ENCODE results near the gene RPS6KA5.

Gene RPS6KA5

DNA sequence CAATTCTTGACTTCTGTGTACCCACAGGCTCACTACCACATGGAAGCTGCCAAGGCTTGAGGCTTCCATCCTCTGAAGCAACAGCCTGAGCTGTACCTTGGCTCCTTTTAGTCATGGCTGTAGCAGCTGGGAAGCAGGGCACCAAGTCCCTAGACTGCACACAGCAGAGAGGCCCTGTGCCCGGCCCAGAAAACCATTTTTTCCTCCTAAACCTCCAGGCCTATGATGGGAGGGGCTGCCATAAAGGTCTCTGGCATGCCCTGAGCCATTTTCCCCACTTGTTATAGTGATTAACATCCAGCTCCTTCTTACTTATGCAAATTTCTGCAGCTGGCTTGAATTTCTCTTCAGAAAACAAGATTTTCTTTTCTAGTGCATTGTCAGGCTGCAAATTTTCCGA lies 121.8 kb downstream of the RPS6KA5 start:
- no peak for DNase-seq (ENCODE audit: low spot score)

DNA sequence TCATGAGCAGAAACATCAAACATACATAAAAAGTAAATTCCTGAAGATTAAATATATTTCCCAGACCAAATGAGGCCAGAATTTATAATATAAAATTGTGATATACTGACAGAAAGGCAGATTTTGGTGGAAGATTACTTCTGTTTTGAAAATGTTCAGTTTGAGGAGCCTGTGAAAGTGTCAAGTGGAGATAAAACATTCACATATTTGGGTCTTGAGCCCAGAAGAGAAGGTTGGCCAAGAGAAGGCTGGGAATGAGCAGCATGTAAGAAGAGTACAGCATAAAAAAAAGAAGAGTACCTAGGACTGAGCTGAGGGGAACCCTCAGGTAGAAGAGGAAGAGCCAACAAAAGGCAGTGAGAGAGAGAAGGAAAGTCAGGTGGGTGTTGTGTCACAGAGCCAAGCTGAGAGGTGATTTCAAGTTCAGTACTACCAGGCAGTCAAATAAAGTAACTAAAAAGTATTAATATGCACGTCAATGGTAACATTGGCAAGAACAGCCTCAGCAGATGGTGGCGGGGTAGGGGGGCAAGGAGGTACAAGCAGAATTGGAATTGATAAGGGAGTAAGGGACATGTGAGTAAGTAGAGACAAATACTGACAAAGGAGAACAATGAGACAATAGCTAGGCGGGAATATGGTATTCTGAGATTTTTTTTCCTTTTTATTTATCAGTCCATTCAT lies 123.5 kb downstream of the RPS6KA5 start:
- DNase-seq (ENCODE audit: low spot score): no peak

DNA sequence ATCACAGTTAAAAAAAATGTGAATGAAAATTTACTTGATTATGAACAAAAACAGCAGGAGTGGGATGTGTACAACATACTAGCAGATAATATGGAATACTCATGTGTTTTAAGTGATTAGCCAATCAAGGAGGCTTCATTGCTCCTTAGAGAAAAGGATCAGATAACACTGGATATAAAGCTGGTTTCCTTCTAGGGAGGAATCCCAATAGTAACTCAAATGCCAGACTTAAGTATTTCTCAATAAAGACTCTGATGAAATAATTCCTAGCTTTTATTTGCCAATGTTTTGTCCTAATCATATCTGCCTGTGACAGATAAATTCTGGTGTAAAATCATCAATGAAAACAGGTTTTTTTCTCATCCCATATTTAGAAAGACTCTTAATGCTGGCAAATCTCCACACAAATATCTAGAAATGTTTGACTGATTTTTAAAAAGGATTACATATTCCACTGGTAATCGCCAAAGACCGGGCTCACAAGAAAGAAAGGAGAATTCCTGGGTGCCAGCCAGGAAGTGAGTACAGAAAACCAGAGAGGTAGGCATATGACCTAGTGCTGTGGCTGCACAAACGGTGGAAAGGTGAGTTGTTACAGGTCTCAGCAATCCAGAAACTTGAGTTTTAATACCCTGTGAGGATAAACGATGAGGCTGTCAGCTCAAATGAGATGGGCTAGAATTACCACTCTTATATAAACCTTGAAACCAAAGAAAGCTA lies 135.7 kb downstream of the RPS6KA5 start:
- no peak for DNase-seq (ENCODE audit: low spot score)

DNA sequence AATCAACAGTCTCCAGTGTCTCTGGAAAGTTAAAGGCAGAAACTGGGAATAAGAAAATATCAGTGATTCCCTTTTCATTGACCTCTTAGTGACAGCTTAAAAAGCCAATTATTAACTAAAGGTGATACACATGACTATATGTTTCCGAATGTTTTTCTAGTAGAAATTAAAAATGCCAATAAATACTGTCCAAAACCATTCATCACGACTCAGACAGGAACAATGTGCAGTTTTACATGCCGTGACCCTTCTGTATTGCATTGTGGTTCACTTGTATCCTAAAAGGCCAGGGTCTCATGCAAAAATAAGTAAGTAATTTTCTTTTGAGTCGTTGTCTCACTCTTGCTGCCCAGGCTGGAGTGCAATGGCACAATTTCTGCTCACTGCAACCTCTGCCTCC lies 138.3 kb downstream of the RPS6KA5 start:
- no peak for DNase-seq (ENCODE audit: low spot score)

DNA sequence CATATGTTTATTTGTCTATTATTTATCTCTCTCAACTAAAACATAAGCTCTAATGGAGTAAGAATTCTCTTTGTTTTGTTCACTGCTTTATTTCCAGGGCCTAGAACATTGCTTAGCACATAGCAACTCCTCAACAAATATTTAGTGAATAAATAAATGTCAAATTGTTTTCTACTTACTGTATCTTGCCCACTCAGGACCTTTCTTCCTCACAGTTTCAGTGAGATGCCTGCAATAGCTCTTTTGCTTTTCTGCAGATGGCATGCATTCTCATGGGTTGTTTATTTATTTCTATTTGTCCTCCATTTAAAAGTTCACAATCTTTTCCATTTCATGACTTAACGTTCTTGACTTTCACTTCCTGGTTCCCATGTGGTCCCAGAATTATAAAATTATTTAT lies 149.3 kb downstream of the RPS6KA5 start:
- DNase-seq (ENCODE audit: low spot score): no peak

DNA sequence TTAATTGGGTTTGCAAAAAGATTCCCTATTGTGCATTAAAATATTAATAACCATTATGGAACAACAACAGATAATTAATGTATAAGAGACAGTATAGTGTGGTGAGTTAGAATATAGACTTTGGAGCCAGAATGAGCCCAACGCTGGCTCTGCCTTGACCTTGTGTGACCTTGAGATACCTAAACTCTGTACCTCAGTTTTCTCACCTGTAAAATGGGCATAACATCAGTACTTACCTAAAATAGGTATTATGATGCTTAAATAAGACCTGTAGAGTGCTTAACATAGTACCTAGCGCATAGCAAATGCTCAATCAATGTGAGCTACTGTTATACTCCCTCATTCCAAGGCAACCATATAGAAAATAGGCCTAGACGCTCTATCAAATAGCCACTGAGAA lies 153.3 kb downstream of the RPS6KA5 start:
- DNase-seq (ENCODE audit: low spot score): no peak

DNA sequence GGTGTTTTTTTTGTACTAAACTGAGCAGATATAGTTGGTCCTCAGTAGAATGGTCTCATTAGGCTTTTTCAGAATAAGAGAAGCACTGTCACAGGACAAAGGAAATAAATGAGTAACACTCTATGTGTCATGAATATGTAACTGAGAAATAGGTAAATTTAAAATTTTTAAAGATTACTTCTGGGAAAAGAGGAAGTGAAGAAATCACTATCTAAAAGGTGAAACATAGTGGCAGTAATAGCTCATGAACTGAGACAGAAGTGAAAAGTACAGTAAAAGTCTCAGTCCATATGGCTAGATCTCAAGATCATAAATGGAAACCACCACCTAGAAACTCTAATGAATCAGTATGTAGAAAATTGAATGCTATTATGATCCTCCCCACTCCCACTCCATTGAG lies 154.9 kb downstream of the RPS6KA5 start:
- DNase-seq (ENCODE audit: low spot score): no peak

DNA sequence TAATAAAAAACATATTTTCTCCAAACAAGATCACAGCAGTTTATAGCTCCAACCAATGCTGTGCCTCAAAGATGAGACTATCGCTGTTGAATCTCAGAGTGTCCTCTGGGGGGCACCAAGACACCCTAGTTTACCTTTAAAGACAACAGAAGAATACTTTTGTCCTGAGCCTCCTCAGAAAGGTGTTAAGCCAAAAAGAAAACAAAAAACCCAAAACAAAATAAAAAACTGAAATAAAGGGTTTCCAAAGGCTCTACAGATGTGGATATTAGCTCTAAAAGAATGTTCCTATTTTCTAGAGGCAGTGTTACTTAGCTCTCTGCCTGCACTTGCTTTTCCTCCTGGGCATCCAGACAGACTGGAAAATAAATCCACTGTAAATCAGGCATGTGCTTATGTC lies 157.3 kb downstream of the RPS6KA5 start:
- DNase-seq (ENCODE audit: low spot score): peak; percentile 64

DNA sequence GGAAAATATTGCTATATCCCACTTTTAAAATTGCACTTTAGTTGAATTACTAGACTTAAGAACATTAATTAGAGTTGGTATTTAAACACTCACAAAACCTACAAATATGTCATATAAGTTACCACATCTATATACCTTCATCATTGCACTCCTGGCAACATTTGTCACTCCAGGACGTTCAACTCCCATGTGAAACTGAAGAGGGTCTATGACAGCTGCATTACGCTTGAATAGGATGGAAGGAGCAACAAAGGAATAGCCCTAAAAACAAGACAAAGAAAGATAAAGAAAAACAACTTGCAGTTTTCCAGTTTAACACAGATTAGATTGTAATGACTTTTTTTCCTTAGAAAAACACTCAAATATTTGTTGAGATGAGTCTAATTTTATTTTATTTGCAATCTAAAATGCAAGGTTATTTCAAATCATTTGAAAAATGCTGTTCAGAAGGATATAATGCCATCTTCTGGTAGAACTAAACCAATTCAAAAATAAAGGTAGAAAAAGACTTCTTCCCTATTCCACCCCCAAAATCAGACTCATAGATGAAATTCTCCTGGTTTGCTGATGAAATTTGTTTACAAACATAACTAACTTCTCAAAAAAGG lies 159.9 kb downstream of the RPS6KA5 start:
- DNase-seq (ENCODE audit: low spot score): no peak

DNA sequence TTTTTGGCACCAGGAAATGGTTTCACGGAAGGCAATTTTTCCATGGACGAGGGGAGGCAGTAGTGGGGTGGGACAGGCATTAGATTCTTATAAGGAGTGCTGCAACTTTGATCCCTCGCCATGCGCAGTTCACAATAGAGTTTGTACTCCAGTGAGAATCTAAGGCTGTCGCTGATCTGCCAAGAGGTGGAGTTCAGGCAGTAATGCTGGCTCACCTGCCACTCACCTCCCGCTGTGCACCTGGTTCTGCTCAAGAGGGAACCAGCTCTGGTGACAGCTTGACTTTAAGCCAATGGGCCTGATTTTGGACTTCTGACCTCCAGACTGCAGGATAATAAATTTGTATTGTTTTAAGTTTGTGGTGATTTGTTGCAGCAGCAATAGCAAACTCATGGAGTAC lies 163.4 kb downstream of the RPS6KA5 start:
- no peak for DNase-seq (ENCODE audit: low spot score)

DNA sequence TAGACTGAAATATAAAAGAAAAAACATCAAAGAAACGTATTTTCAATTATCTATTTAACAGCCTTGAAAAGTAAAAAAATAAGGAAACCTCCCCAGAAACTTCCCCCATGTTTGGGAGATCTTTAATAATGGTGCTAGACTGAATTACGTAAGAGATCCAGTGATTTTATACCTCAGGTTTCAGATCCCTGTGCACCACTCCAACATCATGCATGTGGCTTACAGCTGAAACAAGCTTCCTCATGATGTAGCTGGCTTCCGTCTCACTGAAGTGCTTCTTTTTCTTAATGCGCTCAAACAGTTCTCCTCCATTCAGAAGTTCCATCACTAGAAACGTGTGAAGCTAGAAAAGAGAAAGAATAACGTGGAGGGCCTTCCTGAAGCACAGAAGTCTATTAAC lies 166.2 kb downstream of the RPS6KA5 start:
- no peak for DNase-seq (ENCODE audit: low spot score)

DNA sequence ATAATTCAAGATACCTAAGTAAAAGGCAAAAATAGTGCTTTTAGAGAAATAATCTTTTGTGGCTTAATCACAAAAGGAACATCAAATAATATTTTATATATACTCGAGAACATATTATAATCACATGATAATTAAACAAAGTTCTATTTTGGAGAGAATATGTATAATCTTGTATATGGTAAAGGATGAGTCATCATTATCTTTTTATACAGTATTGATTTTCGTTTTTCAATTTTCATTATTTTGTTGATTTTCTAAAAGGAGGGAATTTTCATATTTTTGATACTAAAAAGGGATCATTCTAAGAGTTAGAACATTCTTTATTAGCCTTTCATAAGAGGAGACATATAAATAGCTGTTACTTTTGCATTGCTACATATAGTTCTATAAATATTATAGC lies 166.9 kb downstream of the RPS6KA5 start:
- DNase-seq (ENCODE audit: low spot score): no peak

DNA sequence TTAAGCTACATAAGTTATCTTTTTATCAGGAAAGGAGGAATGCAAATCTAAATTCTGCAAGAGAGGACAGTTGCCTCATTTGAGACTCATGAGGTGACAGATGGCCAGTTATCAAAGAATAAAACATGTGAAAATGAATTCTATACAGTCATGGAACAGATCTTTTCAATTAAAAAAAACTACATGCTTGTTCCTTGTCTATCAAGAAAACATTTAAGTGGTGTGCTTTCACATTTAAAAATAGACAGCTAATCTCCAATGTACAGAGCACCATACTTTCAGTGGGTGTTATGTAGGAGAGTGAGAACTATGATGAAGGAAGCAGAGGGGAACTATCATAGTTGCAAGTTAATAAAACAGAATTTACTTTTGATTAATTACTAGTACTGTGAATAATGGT lies 167.5 kb downstream of the RPS6KA5 start:
- no peak for DNase-seq (ENCODE audit: low spot score)

DNA sequence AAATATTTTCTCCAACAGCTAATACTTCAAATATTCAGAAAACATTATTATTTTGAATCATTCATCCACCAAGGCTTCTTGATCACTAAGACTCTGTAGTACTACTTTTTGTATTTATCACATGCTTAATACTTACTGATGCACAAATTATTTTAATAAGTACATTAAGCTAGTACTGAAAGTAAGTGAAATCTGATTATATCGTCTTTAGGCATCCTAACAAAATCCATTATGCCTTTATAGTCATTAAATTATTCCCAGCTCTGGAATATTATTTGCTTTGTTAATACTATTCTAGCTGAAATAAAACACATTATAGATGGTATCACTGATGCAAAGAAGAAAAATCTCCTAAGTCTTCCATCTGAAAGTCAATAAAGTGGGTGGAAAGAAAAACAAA lies 169.1 kb downstream of the RPS6KA5 start:
- DNase-seq (ENCODE audit: low spot score): no peak

DNA sequence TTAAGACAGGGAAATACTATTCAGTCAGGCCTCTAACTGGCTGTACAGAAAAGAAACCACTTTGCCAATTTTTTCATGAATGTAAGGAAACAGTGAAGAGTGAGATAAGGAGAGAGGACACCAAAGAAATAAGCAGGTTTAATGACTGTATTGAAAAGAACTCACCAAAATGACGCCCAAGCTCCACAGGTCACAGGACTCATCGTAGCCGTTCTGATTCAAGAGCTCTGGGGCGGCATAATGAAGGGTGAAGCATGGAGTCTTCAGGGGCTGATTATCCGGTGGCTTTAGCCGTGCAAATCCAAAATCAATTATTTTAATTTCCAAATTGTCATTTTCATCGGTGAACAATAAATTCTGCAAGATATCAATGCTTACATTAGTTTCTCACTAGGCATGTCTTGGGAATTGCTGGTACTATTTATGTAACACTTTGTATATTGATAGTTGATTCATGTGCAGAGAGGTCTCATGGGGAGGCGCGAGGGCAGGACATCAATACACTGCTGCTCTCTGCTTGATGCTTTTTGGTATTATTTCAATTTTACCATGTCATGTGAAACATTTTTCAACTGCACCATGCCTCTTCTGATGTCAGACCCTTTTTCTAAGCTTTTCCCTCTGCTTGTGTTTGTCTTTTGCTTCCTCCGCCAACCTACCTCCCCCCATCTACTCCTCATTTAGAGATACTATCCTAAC lies 170.0 kb downstream of the RPS6KA5 start:
- DNase-seq (ENCODE audit: low spot score): no peak

DNA sequence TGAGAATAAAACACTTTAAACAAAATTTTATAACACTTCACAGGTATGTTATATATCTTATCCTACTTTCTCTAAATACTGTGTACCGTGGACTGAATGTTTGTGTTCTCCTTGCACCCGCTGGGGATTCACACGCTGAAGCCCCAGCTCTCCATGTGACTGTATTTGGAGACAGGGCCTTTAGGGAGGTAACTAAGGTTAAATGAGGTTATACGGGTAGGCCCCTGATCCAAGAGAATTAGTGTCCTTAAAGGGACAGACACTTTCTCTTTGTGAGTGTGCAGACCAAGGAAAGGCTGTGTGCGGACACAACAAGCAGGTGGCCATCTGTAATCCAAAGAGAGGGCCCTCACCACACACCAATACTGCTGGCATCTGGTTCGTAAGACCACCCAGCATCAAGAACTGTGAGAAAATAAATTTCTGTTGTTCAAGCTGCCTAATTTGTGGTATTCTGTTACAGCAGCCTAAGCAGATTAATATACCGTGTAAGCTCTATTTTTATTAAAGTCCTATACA lies 174.1 kb downstream of the RPS6KA5 start:
- no peak for DNase-seq (ENCODE audit: low spot score)

DNA sequence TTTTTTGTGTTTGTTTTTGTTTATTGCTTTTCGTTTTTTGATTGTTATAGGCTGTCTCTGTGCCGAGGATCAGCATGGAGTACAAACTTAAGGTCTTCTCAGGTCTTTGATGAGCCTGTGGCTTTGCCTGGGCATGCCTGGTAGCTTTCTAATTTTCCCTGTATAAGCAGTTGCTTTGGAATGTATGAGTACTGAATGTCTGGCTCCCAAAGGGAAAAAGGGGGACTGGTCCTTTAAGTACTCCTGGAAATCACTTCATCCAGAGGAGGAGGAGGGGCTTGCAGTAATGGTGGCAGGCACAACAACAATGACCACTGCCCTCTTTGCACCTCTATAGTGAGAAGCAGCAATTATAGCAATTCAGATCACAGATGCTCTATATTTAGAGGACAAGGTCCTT lies 176.7 kb downstream of the RPS6KA5 start:
- no peak for DNase-seq (ENCODE audit: low spot score)

DNA sequence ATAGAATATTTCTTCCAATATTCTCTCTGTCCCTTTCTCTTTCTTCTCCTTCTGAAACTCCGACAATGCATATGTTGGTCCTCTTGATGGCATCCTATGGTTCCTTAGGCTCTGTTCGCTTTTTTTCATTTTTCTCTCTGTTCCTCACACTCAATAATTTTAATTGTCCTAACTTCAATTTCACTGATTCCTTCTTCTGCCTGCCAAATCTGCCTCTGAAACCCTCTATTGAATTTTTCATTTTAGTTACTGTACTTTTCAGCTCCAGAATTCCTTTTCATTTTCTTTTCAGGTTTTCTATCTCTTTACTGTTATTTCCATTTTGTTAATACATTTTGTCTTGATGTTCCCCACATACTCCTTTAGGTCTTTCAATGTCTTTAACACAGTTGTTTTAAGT lies 177.2 kb downstream of the RPS6KA5 start:
- DNase-seq (ENCODE audit: low spot score): no peak

DNA sequence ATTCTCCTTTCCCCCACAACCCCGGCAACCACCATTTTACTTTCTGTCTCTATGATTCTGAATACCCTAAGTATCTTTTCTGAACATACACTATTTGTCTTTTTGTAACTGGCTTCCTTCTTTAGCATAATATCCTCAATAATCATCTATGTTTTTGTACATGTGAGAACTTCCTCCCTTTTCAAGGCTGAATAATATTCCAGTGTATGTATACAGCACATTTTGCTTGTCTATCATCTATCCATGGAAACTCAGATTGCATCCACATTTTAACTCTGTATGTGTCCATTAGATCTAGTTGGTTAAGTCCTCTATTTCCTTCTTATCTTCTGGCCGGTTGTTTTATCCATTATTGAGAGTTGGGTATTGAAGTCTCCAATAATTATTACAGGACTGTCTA lies 180.2 kb downstream of the RPS6KA5 start:
- no peak for DNase-seq (ENCODE audit: low spot score)

DNA sequence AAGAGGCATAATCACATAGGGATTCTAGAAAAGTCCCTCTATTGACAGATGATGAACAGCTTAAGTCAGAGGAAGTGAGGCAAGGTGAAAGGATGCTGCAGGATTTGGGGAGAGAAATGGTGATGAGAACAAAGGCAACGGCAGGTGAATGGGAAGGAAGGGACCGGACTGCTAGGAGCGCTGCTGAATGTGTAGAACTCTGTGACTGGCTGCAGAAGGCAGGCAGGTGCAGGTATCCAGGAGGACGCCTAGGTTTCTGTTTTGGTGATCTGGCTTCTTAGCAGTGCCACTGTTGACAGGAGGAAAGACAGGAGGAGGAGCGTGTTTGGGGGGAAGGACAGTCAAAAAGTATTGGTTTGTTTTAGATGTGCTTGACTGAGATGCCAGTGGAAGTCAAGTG lies 185.8 kb downstream of the RPS6KA5 start:
- DNase-seq (ENCODE audit: low spot score): no peak

DNA sequence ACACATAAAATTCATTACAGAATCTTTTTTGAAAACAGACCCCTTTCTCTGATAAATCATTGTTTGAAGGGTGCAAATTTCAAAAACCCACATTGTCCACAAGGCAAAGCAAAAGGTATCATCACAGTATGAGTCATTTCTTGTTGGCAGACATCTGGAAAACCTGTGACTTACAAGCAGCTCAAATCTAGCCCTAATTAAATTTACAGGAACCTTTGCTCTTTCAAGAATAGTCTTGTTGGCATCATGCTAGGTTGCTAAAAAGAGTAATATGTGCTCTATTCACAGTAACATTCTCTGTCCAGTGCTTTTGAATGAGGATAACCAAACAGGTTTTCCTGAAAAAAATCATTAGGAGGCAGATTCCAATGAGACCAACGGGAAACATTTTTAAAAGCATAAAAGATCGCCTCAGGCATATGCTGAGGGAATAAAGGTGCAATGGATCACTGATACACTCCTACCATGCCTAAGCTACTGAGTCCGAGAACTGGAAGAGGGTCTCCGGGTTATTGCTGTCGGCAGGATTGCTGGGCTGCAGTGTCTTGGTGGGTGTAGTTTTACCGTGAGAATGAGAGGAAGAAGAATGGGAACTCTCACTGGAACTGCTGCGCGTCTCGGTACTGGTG lies 188.7 kb downstream of the RPS6KA5 start:
- no peak for DNase-seq (ENCODE audit: low spot score)

DNA sequence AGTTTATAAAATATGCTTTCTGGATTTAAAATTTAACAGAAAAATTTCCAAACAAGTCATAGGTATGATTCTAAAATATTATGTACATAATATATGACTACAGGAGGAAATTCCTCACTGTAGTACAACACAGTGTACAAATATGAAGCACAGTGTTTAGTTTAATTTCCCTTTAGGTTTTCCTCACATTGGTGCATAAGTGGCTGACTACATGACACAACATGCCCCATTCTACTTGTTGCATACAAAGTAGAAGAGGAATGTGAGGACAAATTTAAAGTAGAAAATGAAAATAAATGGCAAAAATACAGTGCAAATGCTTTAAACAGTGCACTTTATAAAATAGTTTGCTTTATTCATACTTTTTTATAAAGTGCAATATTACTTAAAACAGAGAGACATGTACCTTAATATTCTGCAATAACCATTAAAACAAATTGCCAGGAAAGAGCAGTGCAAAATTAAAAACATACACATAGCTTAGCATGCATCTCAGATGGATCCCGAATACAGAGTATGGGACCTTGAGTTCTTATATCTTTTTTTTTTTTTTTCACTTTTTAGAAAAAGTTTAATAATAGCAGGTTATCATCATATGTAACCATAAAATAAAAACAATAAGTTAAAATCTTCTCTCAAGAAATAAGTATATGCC lies 189.4 kb downstream of the RPS6KA5 start:
- no peak for DNase-seq (ENCODE audit: low spot score)

All from CD4-positive, alpha-beta T cell treated with Interleukin-6 at 100 ng/mL for 8 hours (primary cell).